Measurements from ENCODE around the gene SART3.

Gene SART3

GRCh38 chr12:108570743-108571608 is 10.0 kb upstream of the SART3 start:
- H3K4me3 ChIP-seq (ENCODE audit: low read length), result no peak overlapping the region
- DNase-seq (ENCODE audit: low read depth), result peak; percentile 75
- TF ChIP-seq CTCF (conservative IDR thresholded peaks at IDR 0.05; ENCODE audit: low read length), result peak; percentile 81

- no peak for DNase-seq (ENCODE audit: low read depth)
- H3K4me3 ChIP-seq (ENCODE audit: low read length), result no peak overlapping the region
- no peak for TF ChIP-seq CTCF (conservative IDR thresholded peaks at IDR 0.05; ENCODE audit: low read length)
These were observed 7.6 kb upstream of the SART3 start for GRCh38 chr12:108568338-108569154.

GRCh38 chr12:108567406-108568337 is 6.7 kb upstream of the SART3 start:
- no peak overlapping the region for H3K4me3 ChIP-seq (ENCODE audit: low read length)
- TF ChIP-seq CTCF (conservative IDR thresholded peaks at IDR 0.05; ENCODE audit: low read length), result no peak
- DNase-seq (ENCODE audit: low read depth), result no peak

- TF ChIP-seq CTCF (conservative IDR thresholded peaks at IDR 0.05; ENCODE audit: low read length), result no peak
- no peak overlapping the region for H3K4me3 ChIP-seq (ENCODE audit: low read length)
- DNase-seq (ENCODE audit: low read depth), result no peak
These were observed 5.5 kb upstream of the SART3 start for GRCh38 chr12:108566452-108566851.

GRCh38 chr12:108565976-108566375 is 5.0 kb upstream of the SART3 start:
- no peak for TF ChIP-seq CTCF (conservative IDR thresholded peaks at IDR 0.05; ENCODE audit: low read length)
- peak; percentile 85 for DNase-seq (ENCODE audit: low read depth)
- no peak overlapping the region for H3K4me3 ChIP-seq (ENCODE audit: low read length)

GRCh38 chr12:108565146-108565545 is 4.2 kb upstream of the SART3 start:
- no peak for DNase-seq (ENCODE audit: low read depth)
- no peak for TF ChIP-seq CTCF (conservative IDR thresholded peaks at IDR 0.05; ENCODE audit: low read length)
- no peak overlapping the region for H3K4me3 ChIP-seq (ENCODE audit: low read length)

Measured in AG10803 (cell line).